GM21360 (cell line): ENCODE results near the gene RESP18.
A peak's percentile ranks its signal among the peaks of the same experiment; 100 is the strongest.
"Not testable (repeated sequence)": the region's sequence is repeated elsewhere in the genome, so short reads cannot be mapped to it uniquely, and the experiment has no call there.

ENCODE experiments used
- ATAC-seq: cut with Tn5 transposase; IDR thresholded peaks from one replicate; pipeline ENCODE4 v1.9.1; 2021; ENCODE audit warnings: mild to moderate bottlenecking, moderate library complexity; ENCODE audit not compliant: unreplicated experiment

The RESP18 gene

GRCh38 chr2:219292616-219293015 lies 39.9 kb downstream of the RESP18 start:
- no peak for ATAC-seq

GRCh38 chr2:219291910-219292490 lies 40.5 kb downstream of the RESP18 start:
- ATAC-seq, result no peak

- ATAC-seq, result no peak
These were observed 41.1 kb downstream of the RESP18 start for GRCh38 chr2:219291394-219291793.

GRCh38 chr2:219290381-219291171 lies 42.0 kb downstream of the RESP18 start:
- no peak for ATAC-seq

DNA sequence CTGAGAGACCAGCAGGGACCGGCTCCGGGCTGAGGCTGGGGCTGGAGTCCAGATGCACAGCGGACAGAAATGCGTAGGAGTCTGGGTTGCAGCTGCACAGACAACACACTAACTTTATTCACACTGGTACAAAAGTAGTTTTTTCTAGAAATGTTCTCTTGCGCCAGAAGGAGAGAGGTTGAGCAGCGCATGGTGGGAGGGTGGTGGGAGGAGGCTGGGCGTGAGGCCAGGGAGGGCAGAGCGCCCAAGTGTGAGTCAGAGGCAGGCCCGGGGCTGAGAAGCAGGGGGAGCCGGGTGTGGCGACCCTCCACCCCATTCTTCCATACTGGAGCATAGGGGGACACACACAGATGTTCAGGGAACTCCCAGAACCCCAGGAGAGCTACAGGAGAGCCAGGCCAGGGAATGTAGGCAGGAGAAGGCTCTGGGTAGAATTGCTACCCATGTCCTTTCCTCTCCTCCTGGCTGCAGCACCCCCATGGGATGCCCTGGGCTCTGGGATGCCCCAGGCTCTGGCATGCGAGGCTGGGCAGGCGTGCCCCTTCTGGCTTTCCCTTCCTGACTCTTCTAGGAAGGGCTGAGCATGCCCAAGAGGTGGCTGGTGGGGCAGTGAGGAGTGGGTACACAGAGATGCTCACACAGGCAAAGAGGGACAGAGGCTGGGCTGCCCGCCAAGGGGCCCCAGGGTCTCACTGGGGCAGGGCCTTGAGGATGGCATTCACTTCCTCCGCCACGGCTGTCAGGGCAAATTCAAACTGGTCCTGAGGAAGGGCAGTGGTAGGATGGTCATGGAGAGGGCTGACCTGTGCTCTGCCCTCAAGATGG lies 42.8 kb downstream of the RESP18 start:
- no peak for ATAC-seq

DNA sequence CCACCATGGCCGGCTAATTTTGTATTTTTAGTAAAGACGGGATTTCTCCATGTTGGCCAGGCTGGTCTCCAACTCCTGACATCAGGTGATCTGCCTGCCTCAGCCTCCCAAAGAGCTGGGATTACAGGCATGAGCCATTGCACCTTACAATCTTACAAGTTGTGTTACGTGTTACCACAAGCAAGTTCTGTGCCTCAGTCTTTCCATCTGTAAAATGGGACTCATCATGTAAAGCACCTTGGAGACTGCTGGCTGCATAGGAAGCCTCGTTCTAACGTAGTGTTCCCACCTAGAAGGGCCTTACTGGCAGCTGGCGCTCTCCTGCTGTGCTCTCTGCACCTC lies 43.4 kb downstream of the RESP18 start:
- no peak for ATAC-seq

GRCh38 chr2:219287580-219288265 lies 44.8 kb downstream of the RESP18 start:
- ATAC-seq, result no peak

DNA sequence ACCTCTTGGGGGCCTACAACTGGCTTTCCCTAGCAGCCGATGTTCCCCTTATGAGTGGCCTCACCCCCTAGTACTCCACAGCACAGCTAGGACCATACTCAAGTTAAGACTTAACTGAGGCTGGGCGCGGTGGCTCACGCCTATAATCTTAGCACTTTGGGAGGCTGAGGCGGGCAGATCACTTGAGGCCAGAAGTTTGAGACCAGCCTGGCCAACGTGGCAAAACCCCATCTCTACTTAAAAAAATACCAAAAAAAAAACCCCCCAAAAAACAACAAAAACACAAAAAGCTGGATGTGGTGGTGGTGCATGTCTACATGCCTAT lies 45.5 kb downstream of the RESP18 start:
- not testable (repeated sequence) for ATAC-seq

GRCh38 chr2:219286436-219287115 lies 46.0 kb downstream of the RESP18 start:
- ATAC-seq, result no peak

DNA sequence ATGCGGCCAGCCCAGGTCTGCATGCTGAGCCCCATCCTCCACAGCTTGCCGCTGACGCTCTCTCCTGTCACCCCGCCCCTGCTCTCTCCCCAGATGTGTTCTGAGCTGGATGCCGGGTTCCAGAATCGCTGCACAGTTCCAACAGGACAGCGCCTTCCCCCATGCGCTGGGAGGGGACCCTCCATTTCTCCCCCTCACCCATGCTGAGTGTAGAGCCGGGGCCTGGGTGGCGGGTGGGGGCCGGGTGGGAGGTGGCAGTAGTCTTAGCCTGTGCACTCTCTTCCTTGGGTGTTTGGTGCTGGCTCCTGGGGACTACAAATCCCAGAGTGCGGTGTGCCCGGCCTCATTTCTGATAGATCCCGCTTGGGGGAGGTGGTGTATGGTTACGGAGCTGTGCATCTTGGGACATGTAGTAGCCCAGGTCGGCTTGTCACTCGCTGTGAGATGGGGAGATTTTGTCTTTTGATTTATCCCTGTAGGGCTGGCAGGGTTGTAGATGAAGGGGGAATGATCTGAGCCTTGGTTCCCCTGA lies 46.6 kb downstream of the RESP18 start:
- ATAC-seq, result no peak

DNA sequence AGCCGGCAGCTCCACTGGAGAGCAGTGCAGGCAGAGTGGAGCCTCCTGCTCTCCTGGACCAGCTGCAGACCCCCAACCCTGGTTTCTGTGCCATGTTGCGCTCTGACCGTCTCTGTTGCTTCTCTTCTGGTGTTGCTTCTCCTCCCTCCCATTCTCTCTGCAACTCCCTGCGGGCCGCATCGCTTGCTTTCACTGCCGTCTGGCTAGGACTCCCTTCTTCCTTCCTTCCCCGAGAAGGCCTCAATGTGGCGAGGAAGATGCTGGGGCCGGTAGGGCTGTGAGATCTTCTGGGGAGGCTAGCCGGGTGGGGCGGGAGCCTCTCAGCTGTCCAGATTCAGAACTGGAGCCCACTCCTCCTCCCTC lies 47.2 kb downstream of the RESP18 start:
- no peak for ATAC-seq

GRCh38 chr2:219284501-219285372 lies 47.8 kb downstream of the RESP18 start:
- ATAC-seq, result no peak

DNA sequence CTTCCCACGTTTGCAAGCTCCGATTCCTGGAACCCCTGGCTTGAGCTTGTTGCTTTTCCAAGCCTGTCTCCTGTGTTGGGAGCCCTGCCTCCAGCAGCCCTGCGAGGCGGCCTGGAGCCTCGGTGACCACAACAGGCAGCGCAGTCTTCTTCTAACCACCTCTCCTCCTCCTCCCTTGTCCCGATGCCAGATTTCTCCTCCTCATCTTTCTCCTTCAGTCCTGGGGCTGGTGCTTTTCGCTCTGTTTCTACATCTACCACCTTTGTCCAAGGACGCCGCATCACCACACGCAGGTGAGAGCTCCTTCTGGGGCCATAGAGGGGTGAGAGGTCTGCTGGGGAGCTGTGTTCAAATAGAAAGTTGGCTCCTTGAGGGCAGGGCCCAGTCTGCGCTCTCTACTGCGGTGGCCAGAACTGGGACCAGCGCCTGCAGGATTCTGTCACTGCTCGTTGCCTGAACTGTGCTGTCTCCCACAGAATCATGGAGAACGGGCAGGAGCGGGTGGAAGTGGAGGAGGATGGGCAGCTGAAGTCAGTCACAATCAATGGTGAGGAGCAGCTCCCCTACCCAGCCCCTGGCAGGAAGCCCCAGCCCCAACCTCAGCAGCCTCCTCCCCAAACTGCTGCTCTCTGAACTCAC lies 49.5 kb downstream of the RESP18 start:
- no peak for ATAC-seq

GRCh38 chr2:219282375-219282774 lies 50.2 kb downstream of the RESP18 start:
- no peak for ATAC-seq

DNA sequence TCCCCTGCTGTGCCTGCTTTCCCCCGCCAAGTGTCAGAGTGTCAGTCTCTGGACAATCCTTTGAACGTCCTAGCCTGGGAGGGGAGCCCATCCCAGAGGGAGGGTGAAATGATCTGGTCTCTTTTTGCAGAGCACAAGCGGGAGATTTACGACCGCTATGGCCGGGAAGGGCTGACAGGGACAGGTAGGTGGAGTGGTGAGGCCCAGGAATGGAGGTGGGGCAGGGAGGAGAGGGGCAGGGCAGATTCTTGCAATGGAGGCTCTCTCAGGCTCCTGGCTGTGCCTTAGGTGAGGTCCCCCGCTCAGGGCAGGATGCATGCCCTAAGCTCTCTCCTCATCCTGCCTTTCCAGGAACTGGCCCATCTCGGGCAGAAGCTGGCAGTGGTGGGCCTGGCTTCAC lies 51.0 kb downstream of the RESP18 start:
- no peak for ATAC-seq

DNA sequence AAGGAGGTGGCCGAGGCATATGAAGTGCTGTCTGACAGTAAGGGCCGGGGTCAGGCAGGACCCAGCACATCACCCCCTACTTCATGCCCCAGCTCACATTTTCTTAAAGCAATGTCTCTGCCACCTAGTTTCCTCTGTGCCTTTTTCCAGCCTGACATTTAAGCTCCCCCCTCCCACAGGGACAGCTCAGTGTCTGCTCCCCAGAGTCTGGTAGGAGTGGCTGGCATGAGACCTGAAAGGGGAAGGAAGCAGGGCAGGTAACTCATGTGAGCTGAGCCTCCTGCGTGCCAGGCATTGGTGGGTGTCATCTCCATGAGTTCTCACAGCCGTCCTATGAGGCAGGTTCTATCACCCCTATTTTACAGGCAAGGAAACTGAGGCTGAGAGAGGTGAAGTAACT lies 51.9 kb downstream of the RESP18 start:
- ATAC-seq, result no peak

DNA sequence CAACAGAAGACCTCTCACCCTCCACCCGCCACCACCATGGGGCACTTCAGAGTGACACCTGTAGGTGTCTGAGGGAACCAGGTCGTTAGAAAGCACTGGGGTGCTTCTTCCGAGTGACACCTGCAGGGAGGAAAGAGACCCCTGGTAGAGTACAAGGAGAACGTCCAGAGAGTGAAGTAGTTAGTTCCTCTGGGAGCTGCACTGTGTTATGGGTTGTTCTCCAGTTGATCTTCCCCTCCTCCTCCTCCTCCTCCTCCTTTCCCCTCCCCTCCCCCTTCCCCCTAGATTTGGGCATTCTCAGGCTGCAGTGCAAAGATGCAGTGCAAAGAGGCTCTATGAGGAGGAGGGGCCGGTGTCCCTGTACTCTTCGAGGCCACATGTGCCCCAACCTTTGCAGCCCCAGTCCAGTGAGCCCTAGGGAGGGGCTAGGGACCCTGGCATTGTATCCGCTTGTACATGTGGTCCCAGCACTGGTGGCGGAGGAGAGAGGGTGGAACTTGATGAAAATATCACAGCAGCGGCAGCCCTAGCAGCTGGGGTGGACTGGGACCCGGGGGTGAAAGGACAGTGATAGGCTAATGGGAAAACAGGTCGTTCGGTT lies 52.5 kb downstream of the RESP18 start:
- no peak for ATAC-seq

DNA sequence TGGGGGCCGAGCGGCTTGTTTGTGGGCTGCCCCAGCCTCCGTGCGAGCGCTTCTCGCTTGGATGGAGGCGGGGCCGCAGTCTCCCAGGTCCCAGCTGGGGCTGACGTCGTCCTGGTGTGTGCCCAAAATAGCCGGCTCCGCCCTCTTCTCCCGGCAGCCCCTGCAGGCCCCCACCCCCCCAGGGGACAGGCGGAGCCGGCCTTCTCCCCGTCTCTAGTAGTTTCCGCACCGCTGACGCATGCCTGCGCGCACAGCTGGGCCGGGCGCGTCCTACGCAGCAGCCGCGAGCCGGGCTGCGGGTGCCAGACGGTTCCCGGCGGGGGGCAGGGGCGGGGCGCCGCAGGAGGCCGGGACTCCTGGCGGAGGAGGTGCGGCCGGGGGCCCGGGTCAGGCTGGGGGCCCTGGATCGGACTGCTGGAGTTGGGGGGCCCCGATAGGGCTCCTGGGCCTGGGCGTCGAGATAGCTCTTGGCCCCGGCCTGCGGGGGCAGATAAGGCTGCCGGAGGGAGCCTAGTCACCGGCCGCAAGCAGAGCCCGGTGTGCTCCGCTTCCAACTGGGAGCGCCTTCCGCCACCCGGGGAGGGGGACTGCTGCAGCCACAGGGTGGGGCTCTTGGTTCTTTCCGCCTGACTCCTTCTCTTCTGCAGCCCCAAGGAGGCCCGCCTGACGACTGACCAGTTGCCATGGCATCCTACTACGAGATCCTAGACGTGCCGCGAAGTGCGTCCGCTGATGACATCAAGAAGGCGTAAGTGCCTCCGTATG lies 53.2 kb downstream of the RESP18 start, which contains the start of gene DNAJB2:
TSS of gene DNAJB2 (plus strand) at position 216 of the 765 bp plus-strand sequence. CDS start at position 684, 468 bp downstream.
- peak; percentile 83 for ATAC-seq
